ENCODE measurements around the gene RPL29.

RPL29 gene

DNA sequence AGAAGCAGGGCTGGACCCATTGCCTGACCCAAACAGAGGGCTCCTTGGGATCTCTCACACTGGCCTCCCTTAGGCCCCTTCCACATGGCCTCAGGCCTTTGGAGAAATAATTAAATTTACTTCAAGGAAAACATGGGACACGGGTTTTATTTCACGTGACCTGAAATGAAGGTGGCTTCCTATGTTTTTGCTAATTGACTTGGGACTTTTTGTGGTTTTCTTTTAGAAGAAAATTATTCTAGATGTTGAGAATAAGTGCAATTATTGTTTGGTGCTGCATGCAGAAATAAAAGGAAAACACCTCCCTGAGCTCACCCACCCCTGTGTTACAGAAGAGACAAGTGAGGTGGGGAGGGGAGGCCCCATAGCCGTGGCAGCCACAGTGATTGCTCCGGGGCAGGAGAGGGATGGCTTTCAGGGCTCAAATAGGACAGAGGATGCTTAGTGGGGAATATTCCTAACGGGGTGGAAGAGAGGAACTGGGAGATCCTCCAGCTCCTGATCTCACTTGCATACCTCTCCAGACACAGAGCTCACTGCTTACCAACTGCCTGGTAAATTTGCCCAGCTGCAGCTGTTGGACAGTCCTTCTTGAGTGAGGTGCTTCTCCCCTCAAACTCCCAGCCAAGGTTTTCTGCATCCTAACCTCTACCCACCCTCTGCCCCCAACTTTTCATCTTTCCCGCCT is 29.2 kb upstream of the RPL29 start:
- DNase-seq = no peak

DNA sequence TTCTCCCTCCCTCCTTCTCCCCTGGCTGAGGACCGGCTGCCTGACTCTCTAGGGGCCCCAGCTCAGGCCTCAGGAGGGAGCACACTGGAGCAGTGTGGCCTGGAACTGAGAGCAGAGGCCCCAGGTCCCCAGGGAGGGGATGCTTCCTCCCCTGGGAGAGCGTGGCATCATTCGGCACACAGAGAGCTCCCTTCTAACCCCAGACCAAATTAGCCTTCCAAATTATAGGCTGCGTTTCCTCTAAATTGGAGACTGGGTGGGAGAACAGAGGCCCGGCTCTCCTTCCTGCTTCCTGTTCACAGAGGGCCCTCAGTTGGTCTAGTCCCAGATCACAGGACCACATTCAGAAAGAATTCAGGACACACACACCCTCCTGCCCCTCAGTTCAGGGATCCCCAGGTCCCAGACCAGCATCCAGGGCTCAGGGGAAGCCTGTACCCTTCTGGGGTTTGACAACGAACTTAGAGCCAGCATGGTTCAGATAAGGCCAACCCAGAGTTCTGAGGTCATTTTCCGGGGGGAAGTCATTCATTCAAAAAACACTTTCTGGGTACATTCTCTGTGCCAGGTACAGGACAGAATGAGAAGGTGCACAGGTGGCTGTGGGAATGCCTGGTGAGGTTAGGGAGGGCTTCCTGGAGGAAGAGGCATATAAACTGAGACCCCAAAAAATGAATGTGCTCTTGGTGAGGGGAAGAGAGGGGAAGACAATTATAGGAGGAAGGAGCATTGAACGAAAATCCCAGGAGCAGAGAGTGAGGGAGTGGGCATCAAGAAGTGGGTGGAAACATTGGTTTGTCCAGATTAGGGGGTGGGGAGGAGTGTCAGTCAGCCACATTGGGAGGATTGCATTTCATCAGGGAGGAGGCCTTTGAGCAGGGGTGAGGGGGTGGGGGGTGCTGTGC is 28.4 kb upstream of the RPL29 start:
- DNase-seq = no peak

DNA sequence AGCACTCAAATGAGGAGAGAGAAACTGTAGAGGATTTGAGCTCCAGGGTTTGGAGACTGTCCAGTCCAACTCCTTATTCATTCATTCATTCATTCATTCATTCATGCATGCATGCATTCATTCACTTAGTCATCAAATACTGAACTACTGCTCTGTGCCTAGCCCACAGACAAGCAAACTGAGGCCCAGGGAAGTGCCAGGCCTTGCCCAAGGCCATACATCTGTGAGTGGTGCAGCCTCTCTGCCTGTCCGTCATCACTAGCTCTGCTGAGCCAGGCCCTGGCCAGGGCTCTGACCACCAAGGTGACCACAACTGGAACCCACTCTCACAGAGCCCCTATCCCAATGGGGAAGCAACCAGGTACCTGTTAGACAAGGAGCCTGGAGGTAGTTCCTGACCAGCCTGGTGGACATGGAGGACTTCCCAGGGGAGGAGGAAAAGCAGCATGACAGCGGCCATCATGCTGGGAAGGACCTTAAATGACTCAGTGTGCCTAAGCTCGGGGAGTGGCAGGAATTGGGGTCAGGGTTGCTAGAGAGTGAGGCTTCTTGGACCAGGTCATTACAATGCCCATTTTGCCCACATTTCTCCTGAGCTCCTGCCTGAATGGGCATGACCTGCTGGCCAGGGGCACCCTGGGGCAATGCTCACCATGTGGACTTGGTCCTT is 27.5 kb upstream of the RPL29 start:
- DNase-seq = no peak

DNA sequence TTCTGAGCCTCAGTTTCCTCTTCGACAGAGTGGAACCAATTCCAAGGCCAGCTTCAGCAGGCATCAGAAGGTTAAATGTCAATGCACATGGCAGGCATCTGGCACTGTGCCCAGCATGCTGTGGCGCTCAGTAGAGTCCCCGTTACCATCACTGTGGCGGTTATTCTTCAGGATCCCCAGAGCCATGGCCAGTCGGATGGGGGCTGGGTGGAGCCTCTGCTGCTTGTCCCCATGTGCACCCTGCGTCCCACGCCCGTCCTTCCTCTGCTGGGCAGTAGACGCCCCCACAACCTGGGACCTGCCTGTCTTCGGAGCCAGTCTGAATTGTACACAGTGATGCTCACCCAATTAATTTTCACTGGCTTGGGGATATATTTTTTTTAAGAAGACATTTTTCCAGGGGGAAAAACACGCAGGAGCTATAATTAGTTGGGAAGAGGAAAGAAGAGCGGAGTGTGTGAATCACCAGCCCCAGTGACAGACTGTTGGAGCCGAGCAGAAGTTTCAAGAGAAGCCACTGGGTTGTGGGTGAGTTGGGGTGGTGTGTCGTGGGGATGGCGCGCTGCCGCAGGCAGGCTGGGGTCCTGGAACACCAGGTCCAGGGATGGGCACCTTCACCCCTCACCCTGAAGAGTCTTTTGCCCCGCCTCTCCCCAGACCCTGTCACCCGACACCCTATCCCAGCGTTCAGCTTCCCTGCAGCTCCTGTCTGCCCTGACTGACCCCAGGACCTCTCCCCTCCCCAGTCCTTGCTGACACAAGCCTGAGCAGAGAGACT is 26.8 kb upstream of the RPL29 start:
- no peak for DNase-seq

DNA sequence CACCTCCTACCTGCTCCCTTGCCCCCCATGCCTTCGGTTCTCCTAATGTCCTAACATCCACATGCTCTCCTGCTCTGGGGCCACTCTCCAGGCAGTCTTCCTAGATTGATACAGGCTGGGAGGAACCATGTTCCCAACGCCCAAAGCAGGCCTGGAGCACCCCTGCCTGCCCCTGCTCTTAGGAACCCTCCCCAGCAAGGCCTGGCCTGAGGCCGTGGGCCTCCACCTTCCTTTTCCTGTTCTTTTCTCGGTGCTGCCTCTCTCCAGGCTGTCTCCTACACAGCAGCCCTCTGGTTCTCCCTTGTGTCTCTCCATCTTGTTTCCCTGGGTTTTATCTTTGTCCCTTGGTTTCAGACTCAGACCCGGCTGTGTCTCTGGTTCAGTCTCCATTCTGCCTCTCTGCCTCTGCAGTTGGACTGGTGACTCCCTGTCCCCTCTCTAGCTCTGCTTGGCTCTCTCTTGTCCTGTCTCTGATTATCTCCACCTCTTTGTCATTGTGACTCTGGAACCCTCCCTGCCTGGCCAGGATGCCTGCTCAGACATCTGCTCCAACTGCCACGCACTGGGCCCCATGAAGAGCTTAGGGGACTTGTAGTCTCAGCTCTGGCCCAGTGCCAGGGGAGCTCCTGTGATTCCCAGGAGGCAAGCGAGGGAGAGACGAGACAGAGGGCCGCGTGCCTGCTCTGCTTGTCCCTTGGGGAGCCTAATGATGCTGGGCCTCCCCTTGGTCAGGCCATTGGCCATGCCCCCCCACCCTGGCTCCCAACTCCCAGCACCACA is 26.0 kb upstream of the RPL29 start:
- no peak for DNase-seq

DNA sequence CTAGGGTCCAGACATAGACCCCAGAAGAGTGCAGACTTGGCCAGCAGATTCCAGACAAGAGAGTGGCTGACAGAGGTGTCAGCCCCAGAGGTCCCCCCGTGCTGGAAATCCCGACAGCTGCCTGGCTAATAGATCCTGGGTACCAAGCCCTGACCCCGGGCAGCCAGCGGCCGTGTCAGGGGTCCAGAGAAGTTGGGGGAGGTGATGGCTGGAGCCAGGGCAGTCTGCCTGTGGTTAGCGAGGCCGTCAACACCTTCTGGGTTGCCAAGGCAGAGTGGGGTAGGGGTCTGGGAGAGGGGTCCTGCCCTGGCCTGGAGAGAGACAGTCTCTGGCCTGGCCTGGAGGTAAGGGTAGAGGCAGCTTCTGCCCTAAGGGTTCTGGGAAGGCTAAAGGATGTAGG is 25.1 kb upstream of the RPL29 start:
- no peak for DNase-seq

DNA sequence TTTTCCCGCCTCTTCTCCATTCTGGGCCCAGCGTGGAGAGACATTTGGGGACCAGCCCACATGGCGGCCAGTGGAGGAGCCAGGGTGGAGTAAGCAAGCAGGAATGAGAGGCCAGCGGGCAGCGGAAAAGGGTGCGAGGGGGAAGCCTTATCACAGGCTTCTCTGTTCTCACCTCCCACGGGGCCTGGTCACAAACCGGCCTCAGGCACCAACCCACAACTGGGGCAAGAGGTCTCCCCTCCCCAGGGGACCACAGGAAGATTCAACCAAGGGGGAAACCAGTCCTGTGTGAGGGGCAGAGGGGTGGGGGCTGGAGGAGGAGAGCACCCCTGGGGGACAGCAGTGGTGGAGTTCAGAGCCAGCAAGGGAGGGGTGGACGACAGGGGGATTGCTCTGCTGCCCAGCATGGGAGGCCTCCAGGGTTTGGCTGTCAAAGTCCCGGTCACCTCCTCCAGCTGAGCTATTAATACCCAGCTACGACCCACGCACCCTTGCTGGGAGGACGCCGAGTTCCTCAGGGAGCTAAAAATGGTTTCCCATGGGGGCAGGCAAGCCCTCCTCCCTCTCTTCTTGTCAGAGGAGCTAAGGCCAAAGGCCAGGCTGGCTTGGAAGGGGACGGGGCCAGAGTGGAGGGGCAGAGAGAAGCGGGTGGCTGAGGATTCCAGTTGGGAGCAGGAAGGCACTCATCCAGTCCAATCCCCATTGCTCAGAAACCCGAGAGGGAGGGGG is 23.8 kb upstream of the RPL29 start:
- DNase-seq = no peak

DNA sequence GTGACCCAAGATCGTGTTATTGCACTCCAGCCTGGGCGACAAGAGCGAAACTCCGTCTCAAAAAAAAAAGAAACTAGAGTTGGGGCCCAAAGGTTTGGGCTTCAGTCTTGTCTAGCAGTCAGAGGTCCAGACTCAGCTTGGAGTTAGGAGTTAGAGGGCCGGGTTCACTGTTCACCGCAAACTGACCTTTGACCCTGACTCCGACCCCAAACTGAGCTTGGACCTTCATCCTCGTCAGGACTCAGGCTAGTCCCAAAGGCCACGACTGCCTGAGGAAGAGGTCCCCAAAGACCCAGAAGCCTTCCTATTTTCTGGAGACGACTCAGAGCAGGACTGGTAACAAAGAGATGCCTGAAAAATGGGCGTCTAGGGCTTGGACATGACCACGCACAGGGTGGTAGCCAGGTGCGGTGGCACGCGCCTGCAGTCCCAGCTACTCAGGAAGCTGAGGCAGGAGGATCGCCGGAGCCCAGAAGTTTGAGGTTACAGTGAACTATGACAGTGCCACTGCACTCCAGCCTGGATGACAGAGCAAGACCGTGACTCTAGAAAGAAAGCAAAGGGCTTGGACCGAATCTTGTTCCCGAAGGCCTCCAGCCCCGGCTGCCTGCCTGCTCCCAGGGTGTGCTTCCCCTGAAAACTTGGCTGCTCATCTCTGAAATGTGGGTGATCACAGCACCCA is 22.8 kb upstream of the RPL29 start:
- DNase-seq = no peak

DNA sequence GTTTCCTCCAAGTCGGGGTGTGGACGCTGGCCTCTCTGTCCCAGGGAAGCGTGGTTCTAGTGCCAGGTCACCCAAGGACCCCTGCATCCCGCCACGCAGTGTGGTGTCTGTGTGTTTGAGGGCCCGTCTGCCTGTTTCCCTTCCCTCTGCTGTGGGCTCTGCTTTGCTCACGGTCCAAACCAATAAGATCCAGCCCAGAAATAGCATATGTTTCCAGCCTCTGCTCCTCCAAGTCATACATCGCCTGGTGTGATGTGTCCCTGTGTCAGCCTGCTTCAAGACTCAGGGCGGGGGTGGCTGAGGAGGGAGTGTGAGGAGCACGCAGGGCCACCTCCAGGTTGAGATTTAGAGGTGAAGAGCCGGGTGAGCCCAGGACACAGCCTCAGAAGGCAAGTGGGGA is 21.9 kb upstream of the RPL29 start:
- no peak for DNase-seq

DNA sequence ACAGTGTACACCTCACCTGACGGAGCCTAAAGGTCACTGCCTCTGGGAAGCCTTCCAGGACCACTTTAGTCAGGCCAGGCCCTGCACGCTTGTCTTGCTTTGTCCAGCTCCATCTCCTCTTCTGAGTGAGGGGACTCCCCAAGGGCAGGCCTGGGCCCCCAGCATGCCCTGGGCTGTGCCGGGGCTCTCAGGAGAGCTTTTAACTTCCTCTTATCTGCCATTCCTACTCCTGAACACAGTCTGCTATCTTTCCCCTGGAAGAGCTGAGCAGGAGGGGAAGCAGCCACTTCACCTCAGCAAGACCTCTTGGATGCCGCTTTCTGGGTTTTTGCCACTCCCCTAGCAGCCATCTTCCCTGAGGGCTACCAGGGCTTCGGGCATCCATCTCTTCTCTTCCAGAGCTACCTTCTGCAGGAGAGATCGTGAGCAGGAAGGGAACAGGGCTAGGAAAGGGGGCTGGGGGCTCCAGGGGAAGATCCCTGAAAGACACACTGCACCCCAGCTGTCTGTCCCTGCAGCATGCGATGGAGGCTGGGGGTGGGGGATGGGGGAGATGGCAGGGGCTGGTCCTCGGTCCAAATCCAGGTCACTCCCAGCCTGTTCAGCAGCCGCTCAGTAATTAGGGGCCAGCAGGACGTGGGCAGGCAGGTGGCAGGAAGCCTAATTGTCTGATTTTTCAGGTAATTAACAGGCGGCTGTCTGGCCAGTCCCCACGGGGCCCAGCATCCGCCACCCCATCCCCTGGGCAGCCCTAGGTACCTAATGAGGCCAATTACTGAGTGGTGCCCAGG is 19.9 kb upstream of the RPL29 start:
- no peak for DNase-seq

DNA sequence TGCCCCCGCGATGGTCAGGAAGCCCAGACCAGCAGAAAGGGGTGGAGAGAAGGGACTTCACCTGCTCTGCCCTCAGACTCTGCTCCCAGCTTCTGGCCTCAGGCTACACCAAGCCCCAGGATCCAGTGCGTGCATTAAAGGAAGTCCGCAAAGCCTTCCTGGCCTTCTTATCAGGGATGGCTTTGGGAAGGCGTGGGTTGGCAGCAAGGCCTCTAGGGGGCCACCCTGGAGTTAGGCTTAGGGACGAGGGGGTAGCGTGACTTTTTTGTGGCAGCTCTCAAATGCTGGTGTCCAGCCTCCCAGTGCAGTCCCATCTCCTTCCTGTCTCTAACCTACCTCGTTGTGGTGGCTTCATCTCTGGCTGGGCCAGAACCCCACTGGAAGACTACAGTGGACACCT is 18.9 kb upstream of the RPL29 start:
- peak; percentile 22 for DNase-seq

DNA sequence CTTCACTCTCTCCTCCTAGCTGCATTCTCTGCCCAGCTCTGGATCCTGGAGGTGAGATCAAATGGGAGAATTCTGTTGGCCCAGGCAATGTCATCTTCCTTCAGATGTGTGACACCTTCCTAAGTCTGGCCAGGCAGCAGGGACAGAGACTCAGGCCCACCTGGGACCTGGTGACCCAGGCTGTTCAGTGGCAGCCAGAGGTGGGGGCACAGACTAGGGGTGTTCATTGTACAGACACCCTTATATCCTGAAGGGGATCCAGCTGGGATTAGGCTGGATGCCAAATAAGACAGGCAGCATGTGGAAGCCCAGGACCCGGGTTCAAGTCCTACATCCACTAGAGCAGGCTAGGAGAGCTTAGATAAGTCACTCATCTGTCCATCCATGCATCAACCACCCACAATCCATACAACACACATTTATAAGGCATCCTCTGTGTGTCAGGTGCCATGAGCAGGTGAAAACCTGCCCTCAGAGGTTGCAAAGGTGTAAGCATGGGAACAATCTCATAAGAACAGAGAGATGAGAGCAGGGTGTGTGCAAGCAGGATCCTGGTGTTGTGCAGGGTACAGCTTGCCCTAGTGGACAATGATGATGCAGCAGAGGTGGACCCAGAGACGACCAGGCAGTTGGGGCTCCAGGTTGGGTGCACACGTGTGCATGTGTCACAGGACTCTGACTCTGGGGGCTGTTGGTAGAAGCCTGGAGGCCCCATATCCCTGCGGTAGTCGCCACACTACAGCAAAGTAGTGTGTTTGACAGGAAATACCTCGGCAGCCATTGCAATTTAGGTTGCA is 18.3 kb upstream of the RPL29 start:
- DNase-seq = no peak

DNA sequence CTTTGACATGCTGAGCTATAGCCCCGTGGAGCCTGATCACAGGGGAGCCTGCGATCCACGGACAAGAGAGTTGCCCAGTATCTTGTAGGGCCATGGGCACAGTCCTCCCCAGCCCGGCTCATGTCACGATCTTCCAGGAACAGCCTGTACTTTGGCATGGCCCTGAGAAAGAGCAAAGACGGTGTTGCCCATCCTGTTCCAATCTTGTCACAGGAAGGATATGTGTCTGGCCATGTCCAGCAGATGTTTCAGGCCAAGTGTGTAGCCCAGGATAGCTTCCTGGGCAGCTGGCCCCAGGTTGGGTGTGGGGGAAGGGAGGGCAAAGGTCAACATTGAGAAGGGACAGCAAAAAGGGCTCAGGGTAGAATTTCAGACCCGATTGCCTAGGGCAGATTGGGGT is 17.0 kb upstream of the RPL29 start:
- no peak for DNase-seq

DNA sequence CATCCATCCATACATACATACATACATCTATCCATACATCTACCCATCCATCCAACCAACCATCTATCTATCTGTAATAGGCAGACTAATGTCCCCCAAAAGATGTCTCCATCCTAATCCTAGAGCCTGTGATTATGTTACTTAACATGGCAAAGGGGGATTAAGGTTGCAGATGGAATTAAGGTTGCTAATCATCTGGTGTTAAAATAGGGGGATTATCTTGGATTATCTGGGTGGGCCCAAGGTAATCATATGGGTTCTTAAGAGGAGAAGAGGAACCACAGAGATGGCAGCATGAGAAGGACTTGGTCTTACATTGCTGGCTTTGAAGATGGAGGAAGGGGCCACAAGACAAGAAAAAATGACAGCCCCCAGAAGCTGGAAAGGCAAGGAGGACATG is 14.7 kb upstream of the RPL29 start:
- no peak for DNase-seq

DNA sequence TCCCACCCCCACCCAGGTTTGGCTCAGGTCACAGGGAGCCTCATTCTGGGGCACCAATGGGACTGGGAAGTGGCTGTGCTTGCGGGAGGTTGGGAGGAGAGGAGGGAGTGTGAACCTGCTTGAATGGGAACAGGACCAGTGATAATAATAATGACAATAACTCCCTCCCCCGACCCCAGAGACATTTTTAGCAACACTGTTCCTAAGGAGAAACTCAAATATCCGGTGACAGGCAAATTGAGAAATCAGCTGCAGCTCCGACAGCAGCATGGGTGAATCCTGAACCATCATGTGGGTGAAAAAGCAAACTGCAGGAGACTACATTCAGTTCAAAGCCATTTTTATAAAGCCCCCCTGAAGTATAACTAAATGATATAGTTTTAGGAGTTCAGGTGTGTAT is 11.6 kb upstream of the RPL29 start:
- no peak for DNase-seq

DNA sequence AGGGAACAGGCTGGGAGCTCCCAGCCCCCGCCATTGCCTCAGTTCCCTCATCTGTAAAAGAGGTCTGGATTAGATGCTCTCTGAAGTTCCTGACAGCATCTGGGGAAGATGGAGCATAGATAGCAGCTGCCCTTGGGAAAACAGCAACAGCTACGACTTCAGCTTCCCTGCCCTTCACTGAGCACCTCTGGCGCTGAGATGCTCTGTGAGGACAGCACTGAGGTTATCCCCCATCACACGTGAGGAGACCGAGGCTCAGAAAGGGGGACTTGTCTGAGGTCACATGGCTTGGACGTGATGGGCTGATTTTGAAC is 11.1 kb upstream of the RPL29 start:
- no peak for DNase-seq

DNA sequence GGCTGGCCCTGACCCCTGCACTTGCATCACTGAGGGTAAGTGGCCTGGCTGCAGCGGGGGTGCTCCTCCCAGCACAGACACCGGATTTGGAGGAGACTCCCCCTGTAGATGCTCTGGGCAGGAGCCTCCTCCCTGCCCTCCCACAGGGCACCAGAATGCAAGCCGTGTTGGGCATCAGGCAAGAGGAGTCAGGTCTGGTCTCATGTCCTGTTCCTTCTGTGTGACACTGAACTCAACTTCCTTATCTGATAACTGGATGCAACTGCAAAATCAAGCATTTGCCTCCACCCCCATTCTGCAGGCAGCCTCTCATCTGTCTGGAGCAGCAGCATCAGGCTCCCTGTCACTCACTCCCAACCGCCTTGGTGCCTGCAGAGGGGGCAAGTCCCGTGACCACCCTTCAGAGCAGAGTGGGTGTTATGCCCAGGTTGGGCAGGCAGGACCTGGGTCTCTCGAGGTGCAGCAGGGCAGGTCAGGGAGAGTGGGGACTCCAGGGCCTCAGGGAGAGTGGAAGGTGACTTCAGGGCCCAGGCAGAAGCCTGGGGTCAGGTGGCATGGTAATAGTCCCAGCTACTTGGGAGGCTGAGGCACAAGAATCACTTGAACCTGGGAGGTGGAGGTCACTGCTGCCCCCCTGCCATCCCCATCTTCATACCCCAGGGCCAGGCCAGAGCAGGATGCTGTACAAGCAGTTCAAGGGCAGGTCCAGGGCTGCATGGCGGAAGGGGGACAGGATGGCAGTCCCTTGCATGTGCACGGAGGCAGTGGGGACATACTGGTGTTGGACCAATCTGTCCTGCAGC is 10.5 kb upstream of the RPL29 start:
- DNase-seq = no peak

DNA sequence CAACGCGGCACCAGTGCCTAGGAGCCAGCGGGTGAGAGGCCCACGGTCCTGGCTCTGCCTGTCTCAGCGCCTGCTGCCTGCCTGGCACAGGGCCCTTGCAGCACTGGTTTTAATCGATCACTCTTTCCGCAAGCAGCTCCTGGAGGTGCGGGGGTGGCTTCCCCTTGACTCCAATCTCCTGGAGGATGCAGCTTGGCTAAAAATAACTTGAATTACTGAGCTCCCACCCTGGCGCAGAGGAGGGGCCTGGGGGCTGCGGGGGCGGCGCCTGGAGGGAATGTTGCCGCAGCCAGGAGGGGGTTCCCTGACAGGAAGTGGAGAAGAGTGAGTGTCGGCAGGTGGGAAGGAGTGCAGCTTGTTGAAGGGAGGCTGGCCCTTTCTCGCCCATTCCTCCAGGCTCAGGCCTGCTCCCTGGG is 9.9 kb upstream of the RPL29 start:
- DNase-seq = no peak
